Kidney epithelial cell (primary cell): ENCODE measurements around the gene EXO1. TPM values are rescaled to one million over a fixed set of nuclear protein-coding genes. Genes with fewer than 3 reads are reported as not detected.

Experiments used
- DNase-seq: peaks from one replicate; pipeline ENCODE4 v3.0.0-alpha.2; 2010; ENCODE audit warnings: low read depth
- H3K27me3 ChIP-seq: 2 replicates; pipeline ENCODE4 v1.6.0; 2011; ENCODE audit warnings: low read length; ENCODE audit not compliant: control insufficient read depth, insufficient read depth
- H3K36me3 ChIP-seq: 2 replicates; pipeline ENCODE4 v1.5.1; 2011; ENCODE audit warnings: low read length; ENCODE audit not compliant: control insufficient read depth, insufficient read depth
- H3K4me3 ChIP-seq: 2 replicates; pipeline ENCODE4 v1.5.1; 2011; ENCODE audit warnings: low read depth, mild to moderate bottlenecking, control low read depth, low read length
- CTCF ChIP-seq: IDR thresholded peaks from 2 replicates; pipeline ENCODE4 v1.5.1; 2011; ENCODE audit warnings: mild to moderate bottlenecking, moderate library complexity, low read length, control low read depth, inconsistent platforms; ENCODE audit not compliant: insufficient read depth, poor library complexity, severe bottlenecking
- total RNA-seq: library from RNA; depleted of rRNA; stranded (reverse); fragments of >200 nt; gene quantifications from 2 replicates; pipeline ENCODE4 v1.2.3, GENCODE V29; 2015

The EXO1 gene
- total RNA-seq, 1 donor from 2014 or later, result 4.4 TPM

- no peak for TF ChIP-seq CTCF
- no peak for DNase-seq
- Histone ChIP-seq H3K27me3 (no peaks in the 10 kb centered on the region), H3K36me3 (no peaks in the 10 kb centered on the region), H3K4me3 (no peak overlapping the region)
These were observed 51.2 kb downstream of the EXO1 start for GRCh38 chr1:241899210-241899609.

DNA sequence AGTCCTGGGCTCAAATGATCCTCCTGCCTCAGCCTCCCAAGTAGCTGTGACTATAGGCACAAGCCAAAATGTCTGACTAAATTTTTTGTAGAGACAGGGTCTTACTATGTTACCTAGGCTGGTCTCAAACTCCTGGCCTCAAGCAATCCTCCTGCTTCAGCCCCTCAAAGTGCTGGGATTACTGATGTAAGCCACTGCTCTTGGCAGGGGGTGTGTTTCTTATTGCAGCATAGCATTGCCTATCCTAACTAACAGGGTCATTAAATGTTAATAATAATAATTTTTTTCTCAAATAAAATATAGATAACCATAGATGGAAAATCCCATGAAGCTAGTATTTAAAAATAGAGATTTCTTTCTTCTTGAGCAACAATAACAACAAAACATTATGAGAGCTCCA is 52.4 kb downstream of the EXO1 start:
- Histone ChIP-seq H3K36me3 (no peaks in the 10 kb centered on the region), H3K27me3 (no peaks in the 10 kb centered on the region), H3K4me3 (no peak overlapping the region)
- DNase-seq, result no peak
- TF ChIP-seq CTCF, result no peak

GRCh38 chr1:241902391-241903065 is 54.5 kb downstream of the EXO1 start:
- no peak for TF ChIP-seq CTCF
- DNase-seq, result no peak
- no peaks in the 10 kb centered on the region for H3K27me3 ChIP-seq
- no peaks in the 10 kb centered on the region for H3K36me3 ChIP-seq
- H3K4me3 ChIP-seq, result no peak overlapping the region

GRCh38 chr1:241916196-241916595 is 68.2 kb downstream of the EXO1 start:
- Histone ChIP-seq H3K27me3 (no peaks in the 10 kb centered on the region), H3K36me3 (no peaks in the 10 kb centered on the region), H3K4me3 (no peak overlapping the region)
- no peak for DNase-seq
- TF ChIP-seq CTCF, result no peak

- H3K4me3 ChIP-seq, result no peak overlapping the region
- no peaks in the 10 kb centered on the region for H3K36me3 ChIP-seq
- TF ChIP-seq CTCF, result no peak
- no peak for DNase-seq
- no peaks in the 10 kb centered on the region for H3K27me3 ChIP-seq
These were observed 69.5 kb downstream of the EXO1 start for GRCh38 chr1:241917487-241917886.

- no peaks in the 10 kb centered on the region for H3K36me3 ChIP-seq
- H3K4me3 ChIP-seq, result no peak overlapping the region
- TF ChIP-seq CTCF, result no peak
These were observed 70.9 kb downstream of the EXO1 start for GRCh38 chr1:241918879-241919278.

More at GRCh38 chr1:241918879-241919278, 70.9 kb downstream of the EXO1 start:
- H3K27me3 ChIP-seq, result no peaks in the 10 kb centered on the region
- no peak for DNase-seq
